Stimulated activated naive B cell treated with anti-CD40 and anti-IgM and Interleukin-4, amounts not matched to agents 10 μg/mL and 1 μg/mL and 100 μg/mL, for 72 hours (primary cell): Measurements from ENCODE around the gene GNPTG.

Experiments
- ATAC-seq, 2 donors: fragments of 150-1000 bp; cut with Tn5 transposase; replicated peaks; 2 replicates each; pipeline ENCODE4 v1.10.0; 2021; ENCODE audit warnings: moderate library complexity in 1 of 2
- DNase-seq: peaks from one replicate; pipeline ENCODE4 v3.0.0; 2021
- H3K27ac Mint-ChIP-seq: one replicate; pipeline ENCODE4 v1.8.0; 2022; ENCODE audit warnings: mild to moderate bottlenecking, mixed read lengths
- H3K27me3 Mint-ChIP-seq, 2 donors: one replicate each; pipeline ENCODE4 v1.8.0; 2022; ENCODE audit warnings: mixed read lengths in 2 of 2
- H3K36me3 Mint-ChIP-seq, 2 donors: one replicate each; pipeline ENCODE4 v1.8.0; 2022; ENCODE audit warnings: mixed read lengths in 2 of 2, mild to moderate bottlenecking in 1 of 2
- H3K4me1 Mint-ChIP-seq, 2 donors: one replicate each; pipeline ENCODE4 v1.8.0; 2022; ENCODE audit warnings: mixed read lengths in 2 of 2, mild to moderate bottlenecking in 1 of 2
- H3K4me3 Mint-ChIP-seq, 2 donors: one replicate each; pipeline ENCODE4 v1.8.0; 2022; ENCODE audit warnings: mild to moderate bottlenecking in 2 of 2, mixed read lengths in 2 of 2, moderate library complexity in 1 of 2
- H3K9me3 Mint-ChIP-seq, 2 donors: one replicate each; pipeline ENCODE4 v1.8.0; 2022; ENCODE audit warnings: mixed read lengths in 2 of 2, mild to moderate bottlenecking in 1 of 2

Gene GNPTG

DNA sequence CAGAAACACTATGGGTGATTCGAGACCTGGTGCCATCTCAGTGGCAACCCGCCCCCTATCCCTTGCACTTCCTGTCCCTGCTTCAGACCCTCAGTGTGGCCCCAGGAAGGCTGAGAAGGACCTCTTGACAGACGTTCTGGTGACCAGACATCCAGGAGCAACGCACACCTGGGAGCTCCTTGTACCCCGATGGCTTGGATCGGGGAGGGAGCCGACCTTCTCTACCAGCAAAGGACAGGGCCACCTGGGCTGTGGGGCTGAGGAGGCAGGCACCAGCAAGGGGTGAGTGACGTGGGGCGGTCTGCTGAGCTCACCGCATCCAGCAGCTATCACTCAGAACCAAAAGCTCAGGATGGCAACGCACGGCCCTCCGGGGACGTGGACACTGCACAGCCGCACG, 35.6 kb downstream of the GNPTG start:
- Mint-ChIP-seq H3K36me3 (peaks cover 28 to 33% of the 10 kb centered on the region in 2 donors), H3K27me3 (no peaks in the 10 kb centered on the region), H3K9me3 (no peaks in the 10 kb centered on the region), H3K4me3 (no peak overlapping the region), H3K4me1 (peaks cover 0 to 6% of the 10 kb centered on the region in 2 donors), H3K27ac (no peak overlapping the region)
- ATAC-seq (no peak), DNase-seq (no peak)

DNA sequence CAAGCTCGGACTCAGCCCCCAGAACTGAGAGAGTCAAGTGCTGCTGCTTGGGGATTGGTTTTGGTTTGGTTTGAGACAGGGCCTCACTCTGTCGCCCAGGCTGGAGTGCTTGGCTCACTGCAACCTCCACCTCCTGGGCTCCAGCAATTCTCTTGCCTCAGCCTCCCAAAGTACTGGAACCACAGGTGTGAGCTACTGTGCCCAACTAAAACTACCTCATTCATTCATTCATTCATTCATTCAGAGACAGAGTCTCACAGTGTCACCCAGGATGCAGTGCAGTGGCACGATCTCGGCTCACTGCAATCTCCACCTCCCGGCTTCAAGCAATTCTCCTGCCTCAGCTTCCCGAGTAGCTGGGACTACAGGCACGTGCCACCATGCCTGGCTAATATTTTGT, 38.0 kb downstream of the GNPTG start:
- peaks cover 0 to 5% of the 10 kb centered on the region in 2 donors for H3K4me1 Mint-ChIP-seq
- no peak for DNase-seq
- H3K27ac Mint-ChIP-seq: no peak overlapping the region

DNA sequence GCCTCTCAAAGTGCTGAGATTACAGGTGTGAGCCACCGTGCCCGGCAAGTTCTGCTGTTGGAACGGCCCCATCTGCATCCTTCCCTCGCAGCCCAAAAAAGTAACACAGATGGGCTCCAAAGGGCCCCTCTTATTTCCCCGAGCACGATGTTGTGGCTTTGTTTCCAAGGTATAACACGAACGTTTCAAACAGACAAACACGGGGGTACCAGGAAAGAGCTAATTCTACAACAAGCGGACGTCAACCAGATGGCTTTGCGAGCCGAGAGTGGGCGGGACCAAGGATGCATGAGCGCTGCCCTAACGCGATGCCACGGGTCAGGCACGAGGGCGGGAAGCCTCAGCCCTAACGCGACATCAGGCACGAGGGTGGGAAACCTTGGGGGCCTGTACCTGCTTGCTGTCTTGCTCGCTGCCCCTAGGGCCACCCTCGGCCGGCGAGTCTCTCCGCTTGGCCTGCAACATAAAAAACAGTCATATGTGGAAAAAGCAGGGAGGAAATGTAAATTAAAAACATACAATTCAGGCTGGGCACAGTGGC, 38.6 kb downstream of the GNPTG start:
- ATAC-seq (peak; percentile 27 to 34), DNase-seq (no peak)
- peaks cover 32 to 34% of the 10 kb centered on the region in 2 donors for H3K36me3 Mint-ChIP-seq
- H3K4me3 Mint-ChIP-seq: no peak overlapping the region
- H3K27me3 Mint-ChIP-seq: no peaks in the 10 kb centered on the region
- H3K27ac Mint-ChIP-seq: no peak overlapping the region
- no peaks in the 10 kb centered on the region for H3K9me3 Mint-ChIP-seq
- peaks cover 0 to 4% of the 10 kb centered on the region in 2 donors for H3K4me1 Mint-ChIP-seq

More for the DNA sequence above, 38.0 kb downstream of the GNPTG start:
- Mint-ChIP-seq H3K9me3 (no peaks in the 10 kb centered on the region), H3K36me3 (peaks cover 34 to 37% of the 10 kb centered on the region in 2 donors), H3K4me3 (no peak overlapping the region), H3K27me3 (no peaks in the 10 kb centered on the region)
- no peak for ATAC-seq

DNA sequence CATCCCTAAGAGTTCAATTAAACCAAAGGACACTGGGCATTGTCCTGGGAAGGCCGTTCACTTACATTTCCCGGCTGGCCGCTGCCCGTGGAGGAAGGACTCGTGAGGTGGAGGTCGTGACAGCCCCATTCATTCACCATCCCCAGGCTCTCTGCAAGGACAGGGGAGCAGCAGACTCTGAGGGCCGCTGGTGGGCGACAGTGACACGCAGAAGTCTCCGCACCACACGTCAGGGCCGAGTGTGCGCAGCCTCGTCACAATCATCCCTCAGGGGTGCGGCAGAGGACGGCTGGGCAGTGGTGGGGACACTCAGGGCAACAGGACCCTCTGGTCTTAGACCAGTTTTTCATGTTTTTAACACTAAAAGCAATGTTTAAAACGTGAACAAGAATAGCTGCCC, 41.1 kb downstream of the GNPTG start:
- no peak overlapping the region for H3K4me3 Mint-ChIP-seq
- H3K4me1 Mint-ChIP-seq: peaks cover 0 to 4% of the 10 kb centered on the region in 2 donors
- H3K27me3 Mint-ChIP-seq: no peaks in the 10 kb centered on the region
- DNase-seq: no peak
- H3K27ac Mint-ChIP-seq: no peak overlapping the region
- peaks cover 25 to 31% of the 10 kb centered on the region in 2 donors for H3K36me3 Mint-ChIP-seq
- no peaks in the 10 kb centered on the region for H3K9me3 Mint-ChIP-seq
- ATAC-seq: no peak

DNA sequence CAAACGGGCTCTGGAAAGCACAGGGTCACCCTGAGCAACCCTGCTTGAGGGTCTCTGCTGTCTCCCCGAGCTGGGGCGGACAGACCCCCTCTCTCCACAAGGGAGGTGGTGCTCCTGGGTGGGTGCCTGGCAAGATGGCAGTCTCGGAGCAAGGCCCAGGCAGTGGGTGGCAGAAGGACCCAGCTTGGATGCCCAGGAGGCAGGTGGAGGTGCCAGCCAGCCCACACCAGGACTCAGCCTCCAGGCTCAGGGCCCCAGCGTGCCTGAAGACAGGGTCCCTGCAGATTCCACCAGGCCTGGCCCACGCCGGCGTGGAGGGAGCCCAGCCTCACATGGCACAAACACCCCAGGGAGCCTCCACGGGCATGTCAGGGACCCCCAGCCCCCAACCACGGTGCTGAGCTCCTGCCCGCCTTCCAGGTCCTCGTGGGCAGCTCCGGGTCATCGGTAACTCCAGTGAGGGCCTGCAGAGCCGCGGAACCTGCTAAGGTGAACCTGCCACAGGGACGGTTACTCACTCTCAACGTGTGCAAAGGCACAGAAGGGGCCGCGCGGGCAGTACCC, 42.0 kb downstream of the GNPTG start:
- Mint-ChIP-seq H3K27ac (no peak overlapping the region), H3K4me3 (no peak overlapping the region), H3K27me3 (no peaks in the 10 kb centered on the region), H3K4me1 (peaks cover 0 to 4% of the 10 kb centered on the region in 2 donors), H3K9me3 (no peaks in the 10 kb centered on the region), H3K36me3 (peaks cover 32 to 33% of the 10 kb centered on the region in 2 donors)
- DNase-seq (no peak), ATAC-seq (no peak)

DNA sequence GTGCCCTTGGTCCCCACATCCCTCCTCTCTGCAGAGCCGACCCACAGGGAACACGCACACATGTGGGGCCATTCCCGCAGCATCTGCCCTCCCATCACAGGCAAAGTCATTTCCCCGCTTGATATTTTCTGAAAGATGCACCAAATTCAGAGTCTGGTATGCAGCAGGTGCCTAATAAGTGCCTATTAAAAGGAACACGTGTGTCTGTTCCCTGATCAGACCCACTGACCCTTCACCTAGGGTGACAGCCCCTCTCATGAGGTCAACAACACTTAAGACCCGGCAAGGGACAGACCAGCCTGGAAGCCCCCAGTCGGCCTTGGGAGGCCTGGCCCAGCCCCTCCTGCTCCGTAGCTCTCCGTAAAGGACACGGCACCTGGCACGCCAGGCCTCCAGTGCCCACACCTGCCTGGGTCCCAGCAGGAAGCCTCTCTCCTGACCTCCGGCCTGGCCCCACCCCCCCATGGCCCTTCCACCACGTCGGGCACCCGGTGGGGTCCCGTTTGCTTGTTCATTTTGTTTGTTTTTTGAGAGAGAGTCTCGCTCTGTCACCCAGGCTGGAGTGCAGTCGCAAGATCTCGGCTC, 42.7 kb downstream of the GNPTG start:
- ATAC-seq (no peak), DNase-seq (no peak)
- H3K4me3 Mint-ChIP-seq: no peak overlapping the region
- peaks cover 0 to 4% of the 10 kb centered on the region in 2 donors for H3K4me1 Mint-ChIP-seq
- H3K27me3 Mint-ChIP-seq: no peaks in the 10 kb centered on the region
- H3K36me3 Mint-ChIP-seq: peaks cover 36 to 37% of the 10 kb centered on the region in 2 donors
- no peak overlapping the region for H3K27ac Mint-ChIP-seq
- no peaks in the 10 kb centered on the region for H3K9me3 Mint-ChIP-seq

DNA sequence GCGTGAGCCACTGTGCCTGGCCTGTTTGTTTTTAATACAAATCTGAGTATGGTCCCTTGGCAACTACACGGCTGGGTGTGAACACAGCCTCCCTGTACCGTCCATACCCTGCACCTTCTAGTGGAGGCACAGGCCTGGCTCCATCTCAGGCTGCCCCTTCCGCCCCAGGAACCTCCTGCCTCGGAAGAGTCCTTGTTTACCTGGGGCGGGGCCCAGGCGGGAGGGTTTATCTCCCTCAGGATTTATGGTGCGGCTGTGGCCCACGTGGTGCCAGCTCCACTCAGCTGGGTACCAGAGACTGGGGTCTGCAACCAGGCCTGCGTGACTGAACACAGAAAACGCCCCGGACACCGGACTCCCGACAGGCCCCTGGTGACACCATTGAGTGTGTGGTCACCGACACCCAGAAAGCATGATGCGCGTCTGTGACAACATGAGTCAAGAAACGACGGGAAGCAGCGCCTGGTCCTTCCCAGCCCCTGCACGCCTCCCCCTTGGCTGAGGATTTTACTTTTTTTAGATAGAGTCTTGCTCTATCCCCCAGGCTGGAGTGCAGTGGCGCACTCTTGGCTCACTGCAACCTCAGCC, 43.8 kb downstream of the GNPTG start:
- H3K4me1 Mint-ChIP-seq: no peaks in the 10 kb centered on the region

DNA sequence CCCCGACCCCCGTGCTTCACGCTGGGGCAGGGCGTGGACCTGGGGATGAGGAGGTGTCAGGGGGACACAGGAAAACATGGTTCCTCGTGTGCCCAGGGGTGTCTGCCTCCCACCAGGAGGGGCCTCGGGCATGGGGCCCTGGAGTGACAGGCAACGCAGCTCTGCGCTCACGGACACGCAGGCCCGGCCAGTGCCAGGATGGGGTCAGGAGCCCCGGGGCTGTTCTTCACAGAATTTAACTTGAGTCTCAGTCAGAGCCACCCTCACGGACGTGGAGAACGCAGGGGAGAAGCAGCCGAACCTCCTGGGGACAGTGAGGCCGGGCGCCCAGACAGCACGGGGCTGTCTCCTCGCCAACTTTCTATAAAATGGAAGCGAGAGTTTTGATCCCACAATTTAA, 46.0 kb downstream of the GNPTG start:
- Mint-ChIP-seq H3K4me3 (no peak overlapping the region), H3K9me3 (no peaks in the 10 kb centered on the region), H3K36me3 (peaks cover 34 to 35% of the 10 kb centered on the region in 2 donors), H3K27ac (no peak overlapping the region), H3K4me1 (no peaks in the 10 kb centered on the region), H3K27me3 (no peaks in the 10 kb centered on the region)
- ATAC-seq (no peak), DNase-seq (no peak)

More for the DNA sequence above, 43.8 kb downstream of the GNPTG start:
- ATAC-seq: no peak
- H3K4me3 Mint-ChIP-seq: no peak overlapping the region
- no peaks in the 10 kb centered on the region for H3K9me3 Mint-ChIP-seq
- no peak overlapping the region for H3K27ac Mint-ChIP-seq
- peaks cover 32 to 33% of the 10 kb centered on the region in 2 donors for H3K36me3 Mint-ChIP-seq
- H3K27me3 Mint-ChIP-seq: no peaks in the 10 kb centered on the region
- DNase-seq: no peak

DNA sequence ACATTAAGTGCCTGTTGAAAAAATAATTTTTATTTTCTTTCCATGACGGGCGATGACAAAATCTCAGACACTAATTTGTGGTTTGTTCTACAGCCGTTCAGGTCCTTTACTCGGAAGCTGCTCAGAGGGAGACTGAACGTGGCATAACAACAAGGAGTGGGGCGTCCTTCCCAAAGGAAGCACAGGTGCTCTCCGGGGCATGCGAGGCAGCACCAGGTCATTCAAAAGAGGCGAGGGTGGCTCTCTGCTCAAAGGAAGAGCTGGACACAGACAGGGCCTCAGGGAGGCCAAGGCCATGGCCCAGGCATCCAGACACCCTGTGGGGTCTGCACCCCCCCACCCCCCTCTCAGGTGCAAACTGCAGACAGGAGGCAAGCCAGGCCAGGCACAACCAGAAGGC, 46.6 kb downstream of the GNPTG start:
- H3K9me3 Mint-ChIP-seq: no peaks in the 10 kb centered on the region
- DNase-seq: no peak
- H3K36me3 Mint-ChIP-seq: peaks cover 31 to 36% of the 10 kb centered on the region in 2 donors
- H3K4me3 Mint-ChIP-seq: no peak overlapping the region
- ATAC-seq: no peak
- no peaks in the 10 kb centered on the region for H3K27me3 Mint-ChIP-seq
- H3K27ac Mint-ChIP-seq: no peak overlapping the region
- no peaks in the 10 kb centered on the region for H3K4me1 Mint-ChIP-seq

DNA sequence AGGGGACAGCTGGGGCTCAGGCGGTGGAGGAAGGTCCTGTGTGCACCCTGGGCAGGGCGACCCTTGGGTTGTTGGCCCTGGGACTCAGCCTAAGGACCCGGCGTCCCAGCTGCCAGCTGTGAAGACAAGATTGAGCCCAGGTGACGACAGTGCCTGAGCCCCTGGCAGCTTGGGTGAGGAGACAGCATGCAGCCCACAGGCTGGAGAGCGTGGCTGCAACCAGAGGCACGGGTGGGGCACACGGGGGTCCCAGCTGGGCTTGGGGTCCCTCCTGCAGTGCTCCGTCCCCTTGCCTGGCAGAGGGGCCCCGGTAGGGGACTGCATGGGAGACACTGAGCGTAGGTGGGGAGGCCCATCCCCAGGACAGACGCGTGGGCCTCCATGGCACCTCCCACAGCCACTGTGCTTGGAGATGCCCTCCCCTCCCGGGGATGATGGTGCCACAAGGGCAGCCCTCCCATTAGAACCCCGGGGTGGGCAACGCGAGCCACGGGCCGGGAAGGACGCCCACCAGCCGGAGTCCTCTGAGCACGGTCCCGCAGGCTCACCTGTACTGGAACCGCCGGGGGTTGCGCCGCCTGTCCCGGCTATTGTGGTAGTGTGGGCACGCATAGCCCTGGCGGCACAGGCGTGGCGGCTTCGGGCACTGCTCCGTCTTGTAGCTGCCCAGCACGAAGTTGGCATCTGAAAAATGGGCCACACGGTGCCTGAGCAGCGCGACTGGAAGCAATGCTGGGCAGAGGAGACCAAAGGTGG, 47.3 kb downstream of the GNPTG start:
- DNase-seq (no peak), ATAC-seq (no peak)
- no peaks in the 10 kb centered on the region for H3K27me3 Mint-ChIP-seq
- H3K27ac Mint-ChIP-seq: peak overlapping the region; percentile 20
- H3K4me3 Mint-ChIP-seq: no peak overlapping the region
- no peaks in the 10 kb centered on the region for H3K4me1 Mint-ChIP-seq
- peaks cover 32 to 37% of the 10 kb centered on the region in 2 donors for H3K36me3 Mint-ChIP-seq
- no peaks in the 10 kb centered on the region for H3K9me3 Mint-ChIP-seq

DNA sequence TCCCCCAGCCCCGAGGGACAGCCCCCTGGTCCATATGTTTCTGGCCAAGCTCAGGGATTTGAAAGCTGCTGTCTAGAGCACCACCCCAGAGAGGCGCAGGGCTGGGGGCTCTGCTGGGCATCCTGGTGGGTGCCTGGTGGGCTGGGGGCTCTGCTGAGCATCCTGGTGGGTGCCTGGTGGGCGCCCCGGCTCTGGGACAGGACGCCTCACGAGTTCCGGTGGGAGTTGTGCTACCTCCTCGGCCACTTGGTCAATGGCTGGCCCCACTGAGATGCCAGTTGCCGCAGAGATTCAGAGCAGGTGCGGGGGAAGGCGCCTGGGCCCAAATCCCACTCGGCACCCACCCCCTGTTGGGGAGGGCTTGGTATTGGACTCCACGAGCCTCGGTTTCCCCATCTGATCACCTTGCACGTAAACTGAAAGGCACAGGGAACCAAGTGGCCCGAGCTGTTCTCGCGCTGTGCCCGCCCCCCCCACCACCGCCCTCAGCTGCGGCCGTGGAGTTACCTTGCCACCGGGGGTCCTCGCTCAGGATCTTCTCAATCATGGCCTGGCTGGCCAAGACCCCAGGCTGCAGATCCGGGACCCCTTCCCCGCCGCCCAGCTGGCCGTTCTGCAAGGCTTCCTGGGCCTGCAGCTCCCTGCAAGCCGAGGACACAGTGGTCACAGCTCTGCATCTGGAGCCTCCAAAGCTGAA, 49.5 kb downstream of the GNPTG start:
- Mint-ChIP-seq H3K4me1 (no peaks in the 10 kb centered on the region), H3K27ac (no peak overlapping the region), H3K27me3 (no peaks in the 10 kb centered on the region), H3K9me3 (no peaks in the 10 kb centered on the region), H3K36me3 (peaks cover 33 to 36% of the 10 kb centered on the region in 2 donors), H3K4me3 (no peak overlapping the region)
- no peak for ATAC-seq
- no peak for DNase-seq

DNA sequence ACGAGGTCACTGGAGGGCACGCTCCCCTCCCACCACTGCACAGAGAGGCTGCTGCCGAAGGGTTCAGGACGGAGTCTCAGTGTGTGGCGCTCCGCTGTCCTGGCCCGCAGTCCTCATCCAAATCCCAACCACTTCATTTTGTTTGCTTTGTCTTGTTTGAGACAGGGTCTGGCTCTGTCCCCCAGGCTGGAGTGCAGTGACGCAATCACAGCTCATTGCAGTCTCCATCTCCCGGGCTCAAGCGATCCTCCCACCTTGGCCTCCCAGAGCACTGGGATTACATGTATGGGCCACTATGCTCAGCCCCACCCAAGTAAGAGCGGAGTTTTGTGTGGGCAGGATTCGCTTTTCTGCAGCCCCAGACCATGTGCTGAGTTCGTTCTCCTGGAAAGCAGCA, 50.0 kb downstream of the GNPTG start:
- peaks cover 0 to under 1% of the 10 kb centered on the region in 2 donors for H3K4me1 Mint-ChIP-seq
- no peaks in the 10 kb centered on the region for H3K9me3 Mint-ChIP-seq
- H3K36me3 Mint-ChIP-seq: peaks cover 33 to 34% of the 10 kb centered on the region in 2 donors
- ATAC-seq (no peak), DNase-seq (no peak)
- no peaks in the 10 kb centered on the region for H3K27me3 Mint-ChIP-seq
- no peak overlapping the region for H3K4me3 Mint-ChIP-seq
- H3K27ac Mint-ChIP-seq: no peak overlapping the region

DNA sequence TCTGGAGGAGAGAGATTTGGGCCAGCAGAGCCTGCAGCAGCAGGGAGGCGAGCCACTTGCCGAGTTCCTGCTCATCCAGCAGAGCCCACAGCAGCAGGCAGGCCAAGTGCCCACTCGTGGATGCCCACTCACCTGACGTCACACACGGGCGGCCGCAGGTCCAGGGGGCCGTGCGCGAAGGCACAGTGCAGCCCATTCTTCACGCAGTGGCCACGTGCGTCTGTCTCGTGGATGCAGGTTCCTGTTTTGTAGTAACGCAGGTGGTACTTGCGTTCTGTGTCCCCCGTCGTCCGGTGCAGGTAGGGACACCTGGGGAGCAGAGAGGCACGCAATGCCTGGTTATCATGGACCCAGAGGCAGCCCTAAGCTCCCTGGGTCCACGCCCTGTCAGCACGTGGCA, 51.3 kb downstream of the GNPTG start:
- Mint-ChIP-seq H3K36me3 (peaks cover 33 to 34% of the 10 kb centered on the region in 2 donors), H3K4me3 (no peak overlapping the region)
- ATAC-seq: no peak

DNA sequence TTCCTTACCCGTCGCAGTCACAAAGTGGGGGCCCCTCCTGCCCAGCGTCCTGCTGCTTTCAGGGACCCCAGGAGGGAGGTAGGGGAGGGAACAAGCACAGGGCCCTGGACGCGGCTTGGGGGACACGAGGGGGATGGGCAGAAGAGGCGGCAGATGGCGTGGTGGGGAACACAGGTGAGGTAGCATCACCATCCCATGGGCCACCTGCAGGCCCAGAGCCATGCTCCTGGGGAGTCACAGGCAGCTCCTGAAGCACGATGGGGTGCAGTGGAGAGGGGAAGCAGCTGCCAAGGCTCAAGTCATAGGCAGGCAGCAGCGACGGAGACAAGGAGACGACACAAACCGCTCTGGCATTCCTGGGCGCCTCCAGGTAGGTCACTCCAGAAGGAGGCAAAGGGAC, 52.0 kb downstream of the GNPTG start:
- H3K36me3 Mint-ChIP-seq: peaks cover 26 to 33% of the 10 kb centered on the region in 2 donors
- DNase-seq (no peak), ATAC-seq (no peak)
- no peaks in the 10 kb centered on the region for H3K9me3 Mint-ChIP-seq
- no peak overlapping the region for H3K4me3 Mint-ChIP-seq
- H3K27me3 Mint-ChIP-seq: no peaks in the 10 kb centered on the region
- no peak overlapping the region for H3K27ac Mint-ChIP-seq
- peaks cover 2 to 19% of the 10 kb centered on the region in 2 donors for H3K4me1 Mint-ChIP-seq

More for the DNA sequence above, 51.3 kb downstream of the GNPTG start:
- no peak overlapping the region for H3K27ac Mint-ChIP-seq
- no peak for DNase-seq
- H3K9me3 Mint-ChIP-seq: no peaks in the 10 kb centered on the region
- H3K4me1 Mint-ChIP-seq: peaks cover 0 to 12% of the 10 kb centered on the region in 2 donors
- no peaks in the 10 kb centered on the region for H3K27me3 Mint-ChIP-seq
